DOHH2 (cell line): Measurements from ENCODE around the gene B3GNT2.

Source experiments
- CTCF ChIP-seq: fragments of 200-600 bp; sonication (generic); IDR thresholded peaks from one replicate; pipeline ENCODE4 v1.5.1; 2014; ENCODE audit warnings: antibody characterized with exemption, mild to moderate bottlenecking, low read depth, low read length; ENCODE audit not compliant: poor library complexity, severe bottlenecking
- EZH2phosphoT487 ChIP-seq: fragments of 200-600 bp; sonication (generic); IDR thresholded peaks from 2 replicates; pipeline ENCODE4 v1.6.1; 2017; ENCODE audit warnings: borderline replicate concordance, mild to moderate bottlenecking, antibody characterized with exemption, low read length, moderate library complexity, mixed read lengths

- TF ChIP-seq CTCF = no peak
- no peak for TF ChIP-seq EZH2phosphoT487
Observed at GRCh38 chr2:62180975-62181374, 14.9 kb upstream of the B3GNT2 start.
